HepG2 (cell line): Measurements from ENCODE around the gene HYAL2. TPM values are rescaled to one million over a fixed set of nuclear protein-coding genes. Genes with fewer than 3 reads are reported as not detected.

Experiments used
- ATAC-seq: fragments of 200-7000 bp; cut with Tn5 transposase; 3 replicates; pipeline ENCODE4 v1.9.1; 2020; ENCODE audit warnings: mild to moderate bottlenecking, moderate library complexity
- BruUV-seq: library from RNA; stranded (reverse); fragments of 400-500 nt; replicated peaks from 2 replicates; lab custom pipeline; 2021; lab: Mats Ljungman, UMichigan
- CTCF ChIA-PET: fragments of 300-600 bp; formaldehyde crosslinking; extraction: SDS; loops from one replicate; lab custom pipeline; 2021; ENCODE audit warnings: low total read pairs, inconsistent platforms, low intra/inter-chr PET ratio; lab: Yijun Ruan, JAX
- POLR2A ChIA-PET: fragments of 350-600 bp; sonication (Branson Sonifier 250); formaldehyde crosslinking; loops from one replicate; lab custom pipeline; 2020; ENCODE audit warnings: antibody characterized with exemption, inconsistent platforms; lab: Yijun Ruan, JAX
- DNase-seq: peaks from one replicate; pipeline ENCODE4 v3.0.0-alpha.2; 2015; ENCODE audit warnings: low spot score
- FAIRE-seq: peaks from 3 replicates; lab custom pipeline; 2011; peaks lifted over from hg19 to GRCh38; lab: Jason Lieb, UNC
- H2AFZ ChIP-seq: one replicate; pipeline ENCODE4 v1.6.1; 2011; ENCODE audit warnings: low read length, inconsistent platforms
- H3K27ac ChIP-seq: fragments of 300-600 bp; 3 replicates; pipeline ENCODE4 v1.8.0; 2011; ENCODE audit warnings: mixed run types, mild to moderate bottlenecking, mixed read lengths, low read length, inconsistent platforms; ENCODE audit not compliant: insufficient read depth; ENCODE audit errors: extremely low read length
- H3K27me3 ChIP-seq, 2 experiments: fragments of 200-600 bp in 1 of 2; 2 replicates in 1 of 2; 3 replicates in 1 of 2; pipeline versions ENCODE4 v1.6.0 to v1.8.0; 2011; ENCODE audit warnings: low read length in 2 of 2, mild to moderate bottlenecking in 2 of 2, moderate library complexity in 2 of 2, inconsistent platforms in 1 of 2; ENCODE audit not compliant: insufficient read depth in 2 of 2, control insufficient read depth in 1 of 2
- H3K36me3 ChIP-seq, 2 experiments: fragments of 200-600 bp in 1 of 2; replicated peaks in 1 of 2; 2 replicates in 1 of 2; 3 replicates in 1 of 2; pipeline versions ENCODE4 v1.5.1 to v1.8.0; 2011; ENCODE audit warnings: low read length in 2 of 2, inconsistent platforms in 1 of 2; ENCODE audit not compliant: insufficient read depth in 2 of 2, control insufficient read depth in 1 of 2
- H3K4me1 ChIP-seq: 2 replicates; pipeline ENCODE4 v1.5.1; 2012; ENCODE audit warnings: low read length, inconsistent platforms; ENCODE audit not compliant: insufficient read depth
- H3K4me2 ChIP-seq: 2 replicates; pipeline ENCODE4 v1.6.0; 2011; ENCODE audit warnings: low read depth, low read length, inconsistent platforms
- H3K4me3 ChIP-seq, 3 experiments: fragments of 200-600 bp in 1 of 3; sonication (generic), shearing (Covaris generic) in 1 of 3; replicated peaks in 1 of 3; 2 replicates each; pipeline ENCODE4 v1.5.1; 2011 to 2016; ENCODE audit warnings: low read length in 3 of 3, inconsistent platforms in 2 of 3, low read depth in 2 of 3, mild to moderate bottlenecking in 2 of 3, control low read depth in 1 of 3, mixed read lengths in 1 of 3; ENCODE audit not compliant: insufficient read depth in 1 of 3
- H3K79me2 ChIP-seq: one replicate; pipeline ENCODE4 v1.6.1; 2011; ENCODE audit warnings: low read length, inconsistent platforms; ENCODE audit not compliant: insufficient read depth
- H3K9ac ChIP-seq: 2 replicates; pipeline ENCODE4 v1.6.0; 2011; ENCODE audit warnings: mild to moderate bottlenecking, low read depth, low read length, inconsistent platforms; ENCODE audit not compliant: insufficient read depth
- H3K9me3 ChIP-seq: 2 replicates; pipeline ENCODE4 v1.5.1; 2012; ENCODE audit warnings: mild to moderate bottlenecking, low read length
- H4K20me1 ChIP-seq: 2 replicates; pipeline ENCODE4 v1.6.0; 2011; ENCODE audit warnings: inconsistent platforms, mild to moderate bottlenecking, low read length, moderate library complexity; ENCODE audit not compliant: insufficient read depth
- ARID5B ChIP-seq: IDR thresholded peaks from 2 replicates; pipeline ENCODE4 v1.4.0; 2020; ENCODE audit warnings: mild to moderate bottlenecking, missing genetic modification reagents
- BRD4 ChIP-seq: sonication (generic); formaldehyde crosslinking; IDR thresholded peaks from 2 replicates; pipeline ENCODE4 v1.4.0; 2020; ENCODE audit warnings: missing genetic modification reagents
- DRAP1 ChIP-seq: IDR thresholded peaks from 2 replicates; pipeline ENCODE4 v1.6.1; 2016; ENCODE audit warnings: missing genetic modification reagents, missing compliant biosample characterization
- FIP1L1 ChIP-seq: fragments of 200-400 bp; formaldehyde crosslinking; IDR thresholded peaks from 2 replicates; pipeline ENCODE4 v1.6.1; 2018; ENCODE audit warnings: low read depth, mild to moderate bottlenecking, low read length, moderate library complexity, borderline replicate concordance; ENCODE audit not compliant: insufficient read depth
- HINFP ChIP-seq: sonication (generic); formaldehyde crosslinking; IDR thresholded peaks from 2 replicates; pipeline ENCODE4 v1.4.0; 2020; ENCODE audit warnings: low read depth, mild to moderate bottlenecking, missing genetic modification reagents
- KDM1A ChIP-seq: IDR thresholded peaks from 2 replicates; pipeline ENCODE4 v1.6.1; 2016; ENCODE audit warnings: missing compliant biosample characterization
- MEIS1 ChIP-seq: sonication (generic); formaldehyde crosslinking; IDR thresholded peaks from 2 replicates; pipeline ENCODE4 v1.9.0; 2021; ENCODE audit warnings: mild to moderate bottlenecking, missing genetic modification reagents, moderate library complexity, borderline replicate concordance
- NFIC ChIP-seq: IDR thresholded peaks from 2 replicates; pipeline ENCODE4 v1.6.1; 2012; ENCODE audit warnings: mild to moderate bottlenecking, low read length, inconsistent platforms
- NR2F1 ChIP-seq, 2 experiments: fragments of 450-650 bp in 1 of 2; formaldehyde crosslinking in 1 of 2; IDR thresholded peaks; 2 replicates each; pipeline versions ENCODE4 v1.5.0 to v1.6.1; 2016 to 2020; ENCODE audit warnings: mild to moderate bottlenecking in 1 of 2, missing compliant biosample characterization in 1 of 2, missing genetic modification reagents in 1 of 2, moderate library complexity in 1 of 2
- RFXANK ChIP-seq: IDR thresholded peaks from 2 replicates; pipeline ENCODE4 v1.6.1; 2016
- ZC3H4 ChIP-seq: sonication (generic); formaldehyde crosslinking; IDR thresholded peaks from 2 replicates; pipeline ENCODE4 v1.4.0; 2020; ENCODE audit warnings: missing genetic modification reagents, borderline replicate concordance
- ZNF597 ChIP-seq: sonication (generic); formaldehyde crosslinking; IDR thresholded peaks from 2 replicates; pipeline ENCODE4 v1.5.0; 2020; ENCODE audit warnings: missing genetic modification reagents
- ZNF598 ChIP-seq: sonication (generic); formaldehyde crosslinking; IDR thresholded peaks from 2 replicates; pipeline ENCODE4 v1.5.1; 2020; ENCODE audit warnings: mild to moderate bottlenecking, missing genetic modification reagents, borderline replicate concordance
- WGBS: methylation state at CpG from one replicate; pipeline ENCODE4 v1.1.6; 2017; ENCODE audit warnings: low lambda C conversion rate; 5-methylcytosine and 5-hydroxymethylcytosine counted together
- in situ Hi-C: cut with HindIII; loops from 2 replicates; pipeline ENCODE4 v1.10.0; 2017; ENCODE audit warnings: low pct_unique_long_range_greater_than_20kb; ENCODE audit not compliant: extremely low pct_ligation_motif_present
- intact Hi-C: fragments of 100-400 bp; cut with micrococcal nuclease; formaldehyde crosslinking; loops from one replicate; pipeline ENCODE4 v1.10.0; 2022; ENCODE audit not compliant: unreplicated experiment
- polyA plus RNA-seq, 8 experiments: library from polyadenylated mRNA; depleted of rRNA in 3 of 8; stranded (reverse) in 7 of 8; unstranded in 1 of 8; fragments of >200 nt; fragmentation: Illumina TruSeq in 4 of 8; extraction: Trizol in 4 of 8; gene quantifications; 2 replicates each; pipeline versions ENCODE4 v1.2.1 to v1.2.3, GENCODE V29; 2011 to 2016; ENCODE audit warnings: low read depth in 4 of 8, missing spikeins in 1 of 8, mixed read lengths in 1 of 8; ENCODE audit not compliant: insufficient read depth in 1 of 8
- total RNA-seq, 5 experiments: library from RNA; depleted of rRNA; stranded (reverse); fragments of >200 nt; fragmentation: Illumina TruSeq; extraction: Trizol; gene quantifications; 2 replicates each; pipeline ENCODE4 v1.2.3, GENCODE V29; 2016; ENCODE audit warnings: low read depth in 1 of 5
- TF ChIP-seq, protein P1 (sequence below): sonication (generic); formaldehyde crosslinking; IDR thresholded peaks from 2 replicates; pipeline ENCODE4 v1.4.0; 2020; ENCODE audit warnings: mild to moderate bottlenecking, missing genetic modification reagents

HYAL2 gene
- total and polyA plus RNA-seq, 2 of the 13 experiments (the other 11 are each of a cell fraction or from before 2014, with no cell fraction given): 76.2 to 102 TPM

DNA sequence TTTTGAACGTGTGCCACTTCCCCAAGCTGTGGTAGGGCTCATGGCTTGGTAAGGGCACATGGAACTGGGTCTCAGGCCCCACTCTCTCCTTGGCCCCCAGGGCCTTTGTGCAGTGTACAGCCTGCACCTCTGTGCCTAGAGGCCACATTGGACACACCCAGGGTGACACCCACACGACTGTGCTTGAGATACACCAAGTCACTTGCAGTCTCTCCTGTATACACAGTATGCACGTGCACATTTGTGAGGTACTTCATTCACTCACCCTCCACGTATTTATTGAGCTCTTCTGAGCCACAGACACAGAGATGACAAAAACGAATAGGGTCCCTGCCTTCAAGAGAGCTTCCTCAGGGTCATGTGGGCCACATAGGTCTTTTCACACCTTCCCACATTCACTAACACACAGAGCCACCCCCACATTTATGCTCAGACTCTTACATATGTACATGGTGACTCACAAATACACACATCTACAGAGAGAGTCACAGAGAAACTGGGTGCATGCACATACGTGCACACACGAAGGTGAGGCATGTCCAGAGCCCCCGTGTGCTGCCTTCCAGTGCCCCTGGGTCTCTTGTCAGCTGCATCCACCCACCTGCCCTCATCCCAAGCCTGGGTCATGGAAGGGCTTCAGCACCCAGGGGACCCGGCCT, 46.6 kb upstream of the HYAL2 start:
- no peak overlapping the region for H2AFZ ChIP-seq
- H3K79me2 ChIP-seq: no peaks in the 10 kb centered on the region
- 27% methylated on average over 6 of the region's 9 CpGs for WGBS
- ChIA-PET CTCF (no interaction called here), POLR2A (no interaction called here)
- BruUV-seq: no TSS peak
- no peak overlapping the region for H3K4me2 ChIP-seq
- H3K27me3 ChIP-seq: peaks cover 14 to 70% of the 10 kb centered on the region in 2 experiments; a peak in 4 of 5 replicates
- no peaks in the 10 kb centered on the region for H3K36me3 ChIP-seq
- intact Hi-C loops (no loop called here), in situ Hi-C loops (no loop called here)
- peaks cover 7% of the 10 kb centered on the region for H3K4me1 ChIP-seq
- no peaks in the 10 kb centered on the region for H3K9me3 ChIP-seq
- H3K9ac ChIP-seq: no peak overlapping the region
- no peak for ATAC-seq
- FAIRE-seq: no peak
- H3K4me3 ChIP-seq: no peak overlapping the region
- no peak overlapping the region for H3K27ac ChIP-seq
- no peak for DNase-seq
- H4K20me1 ChIP-seq: no peaks in the 10 kb centered on the region
- no peak for TF ChIP-seq DRAP1 (CRISPR knock-in tag)
- no peak for TF ChIP-seq ARID5B (CRISPR knock-in tag)
- TF ChIP-seq FIP1L1: no peak
- TF ChIP-seq, protein P1, sequence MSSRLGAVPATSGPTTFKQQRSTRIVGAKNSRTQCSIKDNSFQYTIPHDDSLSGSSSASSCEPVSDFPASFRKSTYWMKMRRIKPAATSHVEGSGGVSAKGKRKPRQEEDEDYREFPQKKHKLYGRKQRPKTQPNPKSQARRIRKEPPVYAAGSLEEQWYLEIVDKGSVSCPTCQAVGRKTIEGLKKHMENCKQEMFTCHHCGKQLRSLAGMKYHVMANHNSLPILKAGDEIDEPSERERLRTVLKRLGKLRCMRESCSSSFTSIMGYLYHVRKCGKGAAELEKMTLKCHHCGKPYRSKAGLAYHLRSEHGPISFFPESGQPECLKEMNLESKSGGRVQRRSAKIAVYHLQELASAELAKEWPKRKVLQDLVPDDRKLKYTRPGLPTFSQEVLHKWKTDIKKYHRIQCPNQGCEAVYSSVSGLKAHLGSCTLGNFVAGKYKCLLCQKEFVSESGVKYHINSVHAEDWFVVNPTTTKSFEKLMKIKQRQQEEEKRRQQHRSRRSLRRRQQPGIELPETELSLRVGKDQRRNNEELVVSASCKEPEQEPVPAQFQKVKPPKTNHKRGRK (CRISPR knock-in tag): no peak
- no peak for TF ChIP-seq MEIS1 (CRISPR knock-in tag)
- TF ChIP-seq RFXANK (CRISPR knock-in tag): no peak
- no peak for TF ChIP-seq ZNF597
- no peak for TF ChIP-seq ZC3H4 (CRISPR knock-in tag)
- TF ChIP-seq KDM1A (CRISPR knock-in tag): no peak
- no peak for TF ChIP-seq ZNF598 (CRISPR knock-in tag)
- TF ChIP-seq NFIC: no peak
- TF ChIP-seq BRD4 (CRISPR knock-in tag): no peak
- TF ChIP-seq NR2F1 (CRISPR knock-in tag; IDR thresholded peaks at IDR 0.05): no peak
- no peak for TF ChIP-seq HINFP (CRISPR knock-in tag)
